HG02973 (cell line): Measurements from ENCODE around the gene CAPZA2.
"Not testable (repeated sequence)": the region's sequence is repeated elsewhere in the genome, so short reads cannot be mapped to it uniquely, and the experiment has no call there.

ENCODE experiments used
- ATAC-seq: cut with Tn5 transposase; IDR thresholded peaks from one replicate; pipeline ENCODE4 v1.9.1; 2021; ENCODE audit warnings: moderate library complexity; ENCODE audit not compliant: unreplicated experiment

The CAPZA2 gene

DNA sequence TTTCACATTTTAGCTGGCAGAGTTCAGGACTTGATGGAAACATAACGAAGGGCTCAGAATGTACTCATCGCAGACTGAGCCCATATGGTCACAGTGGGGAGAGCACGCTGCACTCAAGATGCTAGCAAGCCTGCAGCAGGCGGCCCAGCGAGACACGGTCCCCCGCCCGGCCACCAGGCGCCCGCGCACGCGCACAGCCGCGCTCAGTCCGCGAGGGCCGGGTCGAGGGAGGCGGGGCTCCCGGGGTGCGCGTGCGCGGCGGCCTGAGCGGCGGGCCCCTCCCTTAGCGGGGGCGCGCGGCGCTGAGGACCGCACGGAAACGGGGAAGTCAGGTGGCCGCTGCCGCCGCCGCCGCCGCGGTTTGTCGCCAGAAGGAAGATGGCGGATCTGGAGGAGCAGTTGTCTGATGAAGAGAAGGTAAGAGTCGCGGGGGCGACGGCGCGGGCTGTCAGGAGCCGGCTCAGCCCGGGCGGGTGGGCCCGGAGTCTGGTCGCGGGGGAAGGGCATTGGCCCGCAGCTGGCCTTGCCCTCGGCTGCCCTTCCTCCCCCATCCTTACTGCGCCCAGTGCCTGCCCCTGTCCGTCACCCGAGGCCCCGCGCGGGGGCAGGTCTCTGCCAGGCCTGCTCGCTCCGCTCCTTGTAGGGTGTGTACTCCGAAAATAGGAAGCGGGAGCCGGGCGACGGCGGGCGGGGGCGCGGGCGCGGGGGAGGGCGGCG, at the start of gene CAPZA2:
CAPZA2 (plus strand) TSS at position 354 of the 717 bp plus-strand sequence; CDS start at position 379, 25 bp downstream.
- peak; percentile 91 for ATAC-seq

DNA sequence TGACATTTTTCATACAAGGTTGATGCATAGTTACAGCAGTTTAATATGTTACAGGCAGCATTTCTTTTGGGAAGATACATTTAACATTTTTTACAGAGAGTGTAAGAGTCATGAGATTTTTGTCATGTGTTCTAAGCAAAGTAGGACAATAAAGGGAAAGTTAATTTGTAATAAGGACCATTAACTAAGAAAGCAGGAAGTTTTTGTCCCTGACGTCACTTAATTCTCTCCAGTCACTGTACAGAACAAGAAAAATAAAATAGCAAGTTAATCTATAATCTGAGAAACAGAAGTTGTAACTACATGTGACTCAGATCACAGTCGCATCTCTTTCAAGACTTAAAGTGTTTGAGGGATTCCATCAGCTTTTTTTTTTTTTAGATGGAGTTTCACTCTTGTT, 49.5 kb upstream of the CAPZA2 start:
- ATAC-seq, result no peak

GRCh38 chr7:116813371-116813770, 49.0 kb upstream of the CAPZA2 start:
- ATAC-seq, result not testable (repeated sequence)

DNA sequence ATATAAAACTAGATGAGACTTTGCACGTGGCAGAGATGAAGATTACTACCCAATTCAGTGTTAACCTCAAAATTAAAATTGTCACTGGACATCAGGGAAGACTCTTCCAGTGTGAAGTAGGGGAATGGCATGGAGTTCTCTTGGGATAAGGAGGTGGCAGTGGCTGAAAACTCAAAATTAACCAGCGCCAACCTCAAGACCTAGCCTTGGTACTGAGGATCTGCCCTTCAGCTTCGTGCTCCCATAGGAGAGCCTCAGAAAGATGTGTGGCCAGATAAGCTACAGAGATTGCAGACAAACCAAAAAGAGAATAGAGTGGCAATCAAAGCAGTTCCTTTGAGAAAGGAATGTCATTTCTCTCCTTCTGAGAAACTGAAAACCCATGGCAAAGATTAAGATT, 47.3 kb upstream of the CAPZA2 start:
- ATAC-seq, result no peak

GRCh38 chr7:116820149-116820548, 42.2 kb upstream of the CAPZA2 start:
- ATAC-seq, result no peak

DNA sequence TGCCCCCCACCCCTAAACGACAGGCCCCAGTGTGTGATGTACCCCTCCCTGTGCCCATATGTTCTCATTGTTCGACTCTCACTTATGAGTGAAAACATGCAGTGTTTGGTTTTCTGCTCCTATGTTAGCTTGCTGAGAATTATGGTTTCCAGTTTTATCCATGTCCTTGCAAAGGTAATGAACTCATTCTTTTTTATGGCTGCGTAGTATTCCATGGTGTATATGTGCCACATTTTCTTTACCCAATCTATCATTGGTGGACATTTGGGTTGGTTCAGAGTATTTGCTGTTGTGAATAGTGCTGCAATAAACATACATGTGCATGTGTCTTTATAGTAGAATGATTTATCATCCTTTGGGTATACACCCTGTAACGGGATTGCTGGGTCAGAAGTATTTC, 40.7 kb upstream of the CAPZA2 start:
- not testable (repeated sequence) for ATAC-seq

GRCh38 chr7:116824449-116824848, 37.9 kb upstream of the CAPZA2 start:
- no peak for ATAC-seq

DNA sequence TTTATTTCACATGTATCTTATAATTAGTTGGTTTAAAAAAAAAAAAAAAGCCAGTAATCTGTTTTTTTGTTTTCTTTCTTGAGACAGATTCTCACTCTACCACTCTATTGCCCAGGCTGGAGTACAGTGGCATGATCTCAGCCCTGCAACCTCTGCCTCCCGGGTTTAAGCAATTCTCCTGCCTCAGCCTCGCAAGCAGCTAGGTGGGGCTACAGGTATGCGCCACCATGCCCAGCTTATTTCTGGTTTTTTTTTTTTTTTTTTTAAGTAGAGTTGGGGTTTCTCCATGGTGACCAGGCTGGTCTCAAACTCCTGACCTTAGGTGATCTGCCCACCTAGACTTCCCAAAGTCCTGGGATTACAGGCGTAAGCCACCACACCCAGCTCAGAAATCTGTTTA, 34.1 kb upstream of the CAPZA2 start:
- no peak for ATAC-seq

DNA sequence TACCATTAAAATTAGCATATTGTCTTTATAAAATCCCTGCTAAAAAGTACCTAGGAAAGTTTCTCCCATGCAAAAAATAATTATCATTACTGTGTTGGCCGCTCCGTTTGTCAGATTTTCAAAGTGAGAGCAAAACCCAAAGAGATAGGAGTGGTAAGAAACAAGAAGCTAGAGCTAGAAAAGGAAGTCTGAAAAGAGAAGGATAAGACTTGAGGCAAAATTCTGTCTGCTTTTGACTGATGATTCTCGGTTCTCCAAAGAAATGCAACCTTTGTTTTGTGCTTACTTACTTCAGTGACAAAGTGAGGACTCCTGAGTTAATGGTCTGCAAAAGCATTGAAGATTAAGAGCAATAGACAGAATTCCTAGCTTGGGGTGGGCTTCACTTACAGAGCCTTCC, 33.3 kb upstream of the CAPZA2 start:
- ATAC-seq, result no peak

GRCh38 chr7:116829493-116829892, 32.9 kb upstream of the CAPZA2 start:
- ATAC-seq, result no peak

DNA sequence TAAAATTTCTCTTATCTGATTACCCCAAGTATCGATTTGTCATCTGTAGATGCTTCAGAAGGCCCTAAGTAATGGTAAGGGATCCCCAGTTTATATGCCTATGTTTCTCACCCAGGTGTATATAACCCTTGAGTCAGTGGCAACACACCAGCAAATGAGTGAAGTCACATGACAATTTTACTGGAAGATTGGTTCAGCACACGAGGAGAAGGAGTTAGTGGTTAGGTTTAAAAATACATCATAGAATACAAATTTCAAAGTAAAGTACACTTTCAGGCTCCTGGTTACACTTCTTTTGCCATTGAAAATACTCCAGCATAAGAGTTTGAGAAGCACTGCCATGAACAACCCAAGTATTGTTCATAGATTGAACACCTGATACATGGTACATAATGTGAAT, 29.7 kb upstream of the CAPZA2 start:
- no peak for ATAC-seq

DNA sequence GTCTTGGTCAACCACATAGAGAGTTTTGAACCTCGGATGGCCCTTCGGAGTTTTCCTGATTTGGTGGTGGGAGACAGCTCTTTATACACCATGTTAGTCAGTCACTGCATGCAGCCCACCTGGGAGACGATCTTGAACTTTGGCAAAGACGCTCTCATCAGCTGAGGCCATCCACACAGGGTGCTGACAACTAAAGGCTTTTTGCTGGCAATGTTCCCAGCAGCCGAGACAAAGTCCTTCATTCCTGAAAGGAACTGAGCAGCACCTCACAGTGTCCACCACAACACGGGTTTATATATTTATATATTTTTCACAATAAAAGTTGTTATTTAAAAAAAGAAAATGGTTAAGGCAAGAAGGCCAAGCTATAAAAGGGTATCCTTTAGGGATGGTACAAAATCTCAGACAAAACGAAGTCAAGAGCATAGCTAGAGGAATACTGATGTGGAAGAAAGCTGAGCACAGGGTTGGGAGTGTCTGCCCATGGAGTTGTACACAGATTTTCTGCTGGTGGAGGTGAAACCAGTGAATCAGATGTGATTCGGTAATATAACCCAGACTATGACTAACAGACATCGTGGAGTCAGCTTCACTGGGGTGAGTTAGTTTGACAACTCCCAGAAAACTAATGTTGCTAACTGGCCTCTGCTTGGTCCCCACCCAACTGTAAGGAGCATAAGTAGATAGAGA, 27.4 kb upstream of the CAPZA2 start:
- no peak for ATAC-seq

DNA sequence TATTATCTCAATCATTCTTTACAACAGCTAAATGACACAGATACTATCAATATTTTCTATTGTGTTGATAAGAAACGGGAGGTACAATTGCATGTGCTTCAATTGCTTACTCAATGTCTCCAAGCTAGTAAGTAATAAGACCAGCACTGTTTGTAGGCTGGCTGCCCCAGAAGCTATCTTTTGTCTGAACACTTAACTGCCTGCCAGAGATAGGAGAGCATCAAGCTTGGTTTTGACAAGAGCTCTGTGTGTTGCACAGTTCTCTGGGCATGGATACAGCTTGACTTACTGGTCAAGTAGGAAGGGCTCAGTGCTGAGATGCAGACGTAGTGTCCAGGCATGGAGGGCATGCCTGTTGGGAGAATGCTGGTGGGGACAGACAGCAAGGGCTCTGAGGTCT, 26.3 kb upstream of the CAPZA2 start:
- ATAC-seq, result no peak

DNA sequence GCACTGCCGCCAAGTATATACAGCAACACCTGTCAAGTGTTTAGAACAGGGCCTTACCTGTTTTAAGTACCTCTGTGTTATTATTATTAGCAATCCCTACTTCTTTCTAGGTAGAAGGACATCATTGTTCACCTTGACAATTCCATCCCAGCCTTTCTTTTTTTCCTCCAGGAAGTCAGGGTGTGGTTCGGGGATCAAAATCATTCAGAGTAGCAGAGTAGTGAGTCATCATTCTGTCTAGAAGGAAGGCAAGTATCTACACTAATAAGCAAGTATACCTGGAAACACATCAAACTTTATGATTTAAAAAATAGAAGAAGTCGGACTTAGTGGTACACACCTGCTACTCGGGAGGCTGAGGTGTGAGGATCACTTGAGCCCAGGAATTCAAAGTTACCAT, 25.5 kb upstream of the CAPZA2 start:
- ATAC-seq, result no peak

DNA sequence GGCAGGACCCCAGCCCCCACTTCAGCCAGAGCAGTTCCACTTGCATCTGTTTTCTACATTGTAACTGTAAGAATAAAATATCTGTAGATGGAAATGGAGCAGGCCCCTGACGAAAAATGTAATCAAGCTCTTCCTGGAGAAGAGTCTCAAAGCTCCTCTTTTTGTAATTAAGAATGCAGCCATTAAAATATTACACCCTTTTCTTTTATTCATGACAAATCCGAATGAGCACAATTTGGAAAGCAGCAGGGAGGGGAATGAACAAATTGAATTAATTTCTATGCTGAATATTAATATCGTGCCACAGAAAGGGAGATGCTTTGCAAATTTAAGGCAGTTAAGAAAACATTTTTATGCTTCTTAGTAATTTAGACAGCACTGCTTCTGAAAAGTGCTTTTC, 24.8 kb upstream of the CAPZA2 start:
- ATAC-seq, result no peak

- ATAC-seq, result no peak
Measured at GRCh38 chr7:116840256-116840655, 22.1 kb upstream of the CAPZA2 start.

- no peak for ATAC-seq
Measured at GRCh38 chr7:116842371-116842770, 20.0 kb upstream of the CAPZA2 start.

DNA sequence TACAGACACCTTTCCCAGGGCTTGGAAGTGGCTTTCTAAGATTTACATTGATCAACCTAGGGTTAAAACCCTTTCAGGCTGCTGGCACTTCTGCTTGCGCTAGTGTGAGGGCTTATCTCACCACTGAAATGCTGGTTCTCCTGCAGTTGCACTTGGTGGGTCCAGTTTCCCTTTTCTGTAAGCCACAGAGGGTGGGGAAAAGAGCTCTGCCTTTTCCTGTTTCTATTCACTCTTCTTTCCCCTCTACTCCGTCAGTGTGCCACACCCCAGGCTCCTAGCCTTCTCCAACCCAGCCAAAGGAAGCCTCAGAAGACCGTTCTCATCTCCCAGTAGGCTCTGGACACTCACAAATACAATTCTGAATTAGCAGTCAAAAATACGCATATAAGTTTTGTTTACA, 19.0 kb upstream of the CAPZA2 start:
- no peak for ATAC-seq

DNA sequence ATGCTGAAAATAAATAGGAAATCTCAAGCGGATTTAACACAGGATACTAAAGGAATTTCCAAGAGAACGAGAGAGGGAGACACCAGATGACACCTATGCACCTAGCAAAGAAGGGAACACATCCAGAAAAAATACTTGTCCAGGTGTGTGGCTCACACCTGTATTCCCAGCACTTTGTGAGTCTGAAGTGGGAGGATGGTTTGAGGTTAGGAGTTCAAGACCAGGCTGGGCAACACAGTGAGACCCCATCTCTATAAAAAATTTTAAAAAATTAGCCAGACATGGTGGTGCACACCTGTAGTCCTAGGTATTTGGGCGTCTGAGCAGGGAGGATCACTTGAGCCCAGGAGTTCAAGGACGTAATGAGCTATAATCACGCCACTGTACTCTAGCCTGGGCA, 11.2 kb upstream of the CAPZA2 start:
- no peak for ATAC-seq

DNA sequence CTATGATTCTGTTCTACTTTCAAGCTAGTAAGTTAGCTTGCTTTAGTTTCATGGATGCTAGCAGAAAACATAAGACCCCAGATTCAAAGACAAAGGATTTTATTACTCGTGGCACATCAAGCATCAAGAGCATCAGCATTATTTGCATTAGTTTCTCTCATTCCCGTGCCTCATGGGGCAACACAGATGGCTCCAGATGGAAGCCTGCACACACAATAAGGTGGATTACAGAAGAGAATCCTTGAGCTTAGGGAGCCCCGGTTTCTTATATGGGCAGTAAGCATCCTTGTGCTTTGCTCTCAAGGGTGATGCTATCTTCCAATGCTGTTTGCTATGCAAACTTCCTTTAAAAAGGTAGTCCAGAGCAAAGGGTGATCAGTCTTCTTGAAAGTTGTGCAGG, 10.7 kb upstream of the CAPZA2 start:
- ATAC-seq, result no peak

- no peak for ATAC-seq
Measured at GRCh38 chr7:116854132-116854531, 8.3 kb upstream of the CAPZA2 start.

GRCh38 chr7:116857052-116857451, 5.3 kb upstream of the CAPZA2 start:
- no peak for ATAC-seq

GRCh38 chr7:116859323-116859722, 3.1 kb upstream of the CAPZA2 start:
- ATAC-seq, result no peak
